NCI-H2171 (cell line): Measurements from ENCODE around the gene CARHSP1.
"Not testable (repeated sequence)": the region's sequence is repeated elsewhere in the genome, so short reads cannot be mapped to it uniquely, and the experiment has no call there.

Experiments
- DNase-seq: peaks from one replicate; lab custom pipeline; 2025; lab: John Stamatoyannopoulos, UW

The CARHSP1 gene

GRCh38 chr16:8828541-8829165 is 40.2 kb downstream of the CARHSP1 start:
- no peak for DNase-seq

GRCh38 chr16:8826278-8826879 is 42.4 kb downstream of the CARHSP1 start:
- no peak for DNase-seq

DNA sequence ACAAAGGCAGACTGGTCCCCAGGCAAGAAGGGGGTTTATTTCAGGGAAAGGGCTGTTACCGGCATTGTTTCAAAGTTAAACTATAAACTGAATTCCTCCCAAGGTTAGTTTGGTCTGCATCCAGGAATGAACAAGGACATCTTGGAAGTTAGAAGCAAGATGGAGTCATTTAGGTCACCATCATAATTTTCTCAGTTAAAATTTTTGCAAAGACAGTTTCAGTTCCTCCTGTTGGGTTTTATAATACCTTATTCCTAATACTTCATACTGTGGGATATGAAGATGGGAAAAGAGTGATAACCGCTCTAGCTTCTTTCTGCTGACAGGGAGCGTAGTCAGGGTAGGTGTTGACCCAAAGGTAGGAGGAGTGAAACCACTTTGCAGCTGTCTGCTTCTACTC is 46.4 kb downstream of the CARHSP1 start:
- DNase-seq = no peak

DNA sequence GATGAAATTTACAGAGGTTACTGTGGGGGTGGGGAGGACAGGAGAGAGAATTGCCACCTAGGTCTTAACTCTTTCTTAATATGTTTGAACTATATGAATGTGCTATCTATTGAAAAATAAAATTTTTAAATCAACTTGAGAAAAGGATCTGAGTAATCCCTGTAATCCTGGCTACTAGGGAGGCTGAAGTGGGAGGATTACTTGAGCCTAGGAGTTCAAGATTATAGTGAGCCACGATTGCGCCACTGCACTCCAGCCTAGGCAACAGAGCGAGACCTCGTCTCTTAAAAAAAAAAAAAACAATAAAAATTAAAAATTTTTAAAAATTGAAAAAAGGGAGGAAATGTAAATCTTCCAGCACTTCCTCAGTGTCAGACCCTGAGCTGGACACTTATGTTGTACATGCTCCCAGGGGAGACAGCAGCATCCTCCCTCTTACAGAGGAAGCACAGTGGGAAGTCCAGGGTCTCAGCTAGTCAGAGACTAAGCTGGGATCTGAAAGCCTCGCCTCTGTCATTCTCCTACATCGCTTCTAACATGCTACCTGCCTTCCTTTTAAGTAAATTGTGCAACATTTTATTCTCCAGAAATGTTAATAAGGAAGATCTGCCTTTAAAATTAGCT is 49.3 kb downstream of the CARHSP1 start:
- DNase-seq = no peak

GRCh38 chr16:8818504-8819270 is 50.1 kb downstream of the CARHSP1 start:
- DNase-seq = no peak

DNA sequence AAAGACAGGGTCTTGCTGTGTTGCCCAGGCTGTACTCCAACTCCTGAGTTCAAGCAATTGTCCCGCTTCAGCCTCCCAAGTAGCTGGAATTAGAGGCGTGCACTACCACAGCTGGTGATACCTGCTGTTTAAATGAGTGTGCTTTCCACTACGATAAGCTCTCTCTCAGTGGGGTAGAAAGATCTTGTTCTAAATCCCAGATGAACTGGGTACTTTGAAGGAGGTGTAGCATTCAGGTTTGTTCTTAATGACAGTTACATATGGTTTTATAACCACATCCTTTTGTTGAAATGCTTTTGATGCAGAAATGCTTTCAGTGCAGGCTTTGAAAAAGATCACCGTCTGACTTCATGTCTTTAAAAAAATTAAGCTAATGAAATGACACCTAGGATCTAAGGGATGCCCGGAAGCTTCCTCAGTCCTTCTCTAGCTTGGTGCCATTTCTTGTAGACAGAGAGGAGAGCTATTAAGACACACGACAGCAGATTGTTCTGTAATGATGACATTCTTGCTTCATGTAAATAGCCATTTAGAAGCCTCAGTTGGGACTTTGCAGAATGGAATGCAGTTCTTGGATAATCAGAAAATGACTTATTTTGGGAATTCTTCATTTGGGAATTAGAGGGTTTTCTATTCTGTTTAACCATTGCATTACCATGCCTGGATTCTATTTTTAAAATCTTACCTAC is 51.7 kb downstream of the CARHSP1 start:
- DNase-seq = no peak

DNA sequence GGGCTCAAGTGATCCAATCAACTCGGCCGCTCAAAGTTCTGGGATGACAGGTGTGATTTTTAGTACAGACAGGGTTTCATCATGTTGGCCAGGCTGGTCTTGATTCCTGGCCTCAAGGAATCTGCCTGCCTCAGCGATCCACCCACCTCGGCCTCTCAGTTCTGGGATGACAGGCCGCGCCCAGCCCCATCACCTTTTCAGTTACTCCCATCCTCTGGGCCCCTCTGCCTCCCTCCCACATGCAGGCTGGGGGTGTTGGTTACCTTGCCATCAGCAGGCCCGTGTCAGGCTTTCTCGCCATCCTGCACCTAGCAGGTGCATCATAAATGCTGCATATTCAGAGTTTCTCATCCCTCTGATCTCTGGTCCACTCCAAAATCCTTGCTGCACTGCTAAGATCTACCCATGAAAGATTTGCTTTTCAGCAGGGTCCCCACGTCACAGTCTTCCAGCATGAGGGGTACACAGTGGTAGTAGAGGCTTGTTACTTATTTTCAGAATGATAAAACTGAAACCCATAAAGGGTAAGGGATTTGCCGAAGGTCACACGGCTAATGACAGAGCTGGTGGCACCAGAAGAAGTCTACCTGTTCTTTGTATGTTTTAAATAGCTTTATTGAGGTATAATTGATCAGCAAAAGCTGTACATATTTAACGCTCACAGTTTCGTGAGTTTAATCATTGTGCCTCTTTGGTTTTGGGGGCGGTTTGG is 54.6 kb downstream of the CARHSP1 start:
- no peak for DNase-seq

DNA sequence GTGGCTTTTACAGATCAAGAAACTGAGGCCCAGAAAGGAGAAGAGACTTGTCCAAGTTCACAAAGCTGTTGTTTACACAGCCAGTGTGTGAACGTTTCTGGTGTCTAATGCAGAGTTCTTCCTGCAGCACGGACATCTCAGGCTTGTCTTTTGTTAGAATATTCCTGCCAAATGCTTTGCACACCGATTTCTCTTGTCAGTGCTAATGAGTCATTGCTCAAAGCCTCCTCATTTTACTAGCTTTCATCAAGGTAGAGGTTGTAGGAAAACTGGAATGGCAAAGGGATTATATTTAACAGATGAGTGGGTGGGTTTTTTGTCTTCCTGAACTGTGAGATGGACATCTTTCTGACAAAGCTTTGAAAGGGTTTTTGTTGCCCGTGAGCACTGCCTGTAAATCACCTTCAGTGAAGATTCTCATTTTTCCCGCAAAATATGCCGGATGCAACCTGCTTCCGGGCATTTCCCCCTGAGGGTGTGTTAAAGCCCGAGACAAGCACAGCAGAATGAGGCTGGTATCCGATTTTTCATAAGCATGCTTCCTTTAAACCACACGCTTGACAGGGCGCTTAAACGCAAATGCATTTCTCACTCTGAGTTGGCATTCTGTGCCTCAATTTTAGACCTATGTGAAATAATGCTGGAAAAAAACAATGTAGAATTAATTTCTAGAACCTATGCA is 56.5 kb downstream of the CARHSP1 start:
- no peak for DNase-seq

DNA sequence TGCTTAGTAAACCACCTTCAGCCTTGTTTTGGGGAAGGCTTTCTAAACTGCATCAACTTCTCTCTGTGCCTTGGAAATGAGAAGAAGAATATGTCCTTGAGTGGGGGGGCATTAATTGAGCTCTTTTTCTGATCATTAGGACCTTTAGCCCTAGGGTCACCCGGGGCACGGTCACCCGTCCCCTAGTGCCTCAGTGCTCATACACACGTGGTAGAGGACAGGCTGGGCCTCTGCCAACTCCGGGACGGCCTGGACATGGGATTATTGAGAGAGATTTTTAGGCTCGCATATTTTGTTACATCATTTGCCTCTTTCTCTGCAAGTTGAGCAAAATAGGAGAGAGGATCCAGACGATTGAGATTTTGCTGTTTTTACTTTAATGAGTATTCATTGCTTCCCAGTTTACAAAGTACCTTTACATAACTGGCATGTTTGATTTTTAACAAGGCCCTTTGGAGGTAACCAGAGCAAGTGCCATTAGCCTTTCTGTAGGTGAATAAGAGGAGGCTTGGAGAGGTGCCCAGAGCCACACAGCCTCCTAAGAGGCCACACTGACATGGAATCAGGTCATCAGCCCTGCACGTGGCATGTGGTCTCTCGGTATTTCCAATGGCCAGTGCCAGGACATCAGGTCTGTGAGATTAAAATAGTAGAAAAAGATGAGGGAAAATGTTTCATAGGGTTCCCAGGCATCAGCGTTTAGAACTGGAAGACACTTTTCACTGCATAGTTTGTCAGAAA is 60.0 kb downstream of the CARHSP1 start:
- DNase-seq = no peak

GRCh38 chr16:8808009-8808408 is 60.8 kb downstream of the CARHSP1 start:
- no peak for DNase-seq

- no peak for DNase-seq
These were observed 61.6 kb downstream of the CARHSP1 start for GRCh38 chr16:8807189-8807588.

GRCh38 chr16:8806272-8806983 is 62.4 kb downstream of the CARHSP1 start:
- no peak for DNase-seq

DNA sequence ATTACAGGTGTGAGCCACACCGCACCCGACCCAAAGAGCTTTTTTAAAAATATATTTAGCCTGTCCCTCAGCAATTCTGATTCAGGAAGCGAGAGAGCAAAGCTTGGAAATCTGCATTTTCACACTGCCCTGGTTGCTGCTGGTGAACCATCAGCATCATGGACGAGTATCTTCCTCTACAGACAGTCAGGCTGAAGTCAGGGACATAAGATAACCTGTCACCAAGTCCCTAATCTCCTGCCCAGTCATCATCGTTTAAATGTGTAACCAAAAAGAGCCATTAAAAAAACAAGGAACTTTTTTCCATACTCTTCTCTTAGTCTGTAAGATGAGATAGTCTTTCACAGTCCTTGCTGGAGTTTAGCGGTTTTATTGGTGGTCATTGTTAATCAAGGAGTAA is 64.5 kb downstream of the CARHSP1 start:
- no peak for DNase-seq

- DNase-seq = not testable (repeated sequence)
These were observed 65.1 kb downstream of the CARHSP1 start for GRCh38 chr16:8803733-8804132.
